ENCODE results near the gene SERPINA5.

DNA sequence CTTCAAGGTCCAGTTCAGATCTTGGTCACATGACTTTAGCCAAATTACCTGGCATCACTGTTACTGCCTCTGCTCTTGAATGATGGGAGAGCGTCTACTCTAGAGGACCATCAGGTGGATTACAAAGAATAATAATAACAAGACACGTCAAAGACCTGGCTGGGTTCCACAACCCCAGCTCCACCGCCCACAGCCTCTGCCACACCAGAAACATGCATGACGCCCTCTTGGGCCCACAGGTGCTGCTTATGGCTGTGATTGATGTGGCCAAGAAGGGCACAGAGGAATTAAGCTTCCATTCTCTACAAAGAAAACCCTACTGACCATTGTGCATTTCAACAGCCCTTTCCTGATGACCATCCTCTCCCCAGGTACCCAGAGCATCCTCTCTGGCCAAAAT lies 49.2 kb downstream of the SERPINA5 start:
- TF ChIP-seq ZNF384 (IDR thresholded peaks at IDR 0.05) (no peak), FOXA1 (IDR thresholded peaks at IDR 0.05) (no peak), L3MBTL2 (conservative IDR thresholded peaks at IDR 0.05) (no peak), ELF4 (IDR thresholded peaks at IDR 0.05) (no peak), SP1 (IDR thresholded peaks at IDR 0.05) (no peak), NFRKB (IDR thresholded peaks at IDR 0.05) (no peak), FOXM1 (IDR thresholded peaks at IDR 0.05; ENCODE audit: borderline replicate concordance) (no peak), BHLHE40 (IDR thresholded peaks at IDR 0.05; ENCODE audit: borderline replicate concordance) (no peak), CTBP1 (IDR thresholded peaks at IDR 0.05; ENCODE audit: borderline replicate concordance) (no peak), LEF1 (IDR thresholded peaks at IDR 0.05; ENCODE audit: borderline replicate concordance) (no peak)
- TF ChIP-seq, protein P1, sequence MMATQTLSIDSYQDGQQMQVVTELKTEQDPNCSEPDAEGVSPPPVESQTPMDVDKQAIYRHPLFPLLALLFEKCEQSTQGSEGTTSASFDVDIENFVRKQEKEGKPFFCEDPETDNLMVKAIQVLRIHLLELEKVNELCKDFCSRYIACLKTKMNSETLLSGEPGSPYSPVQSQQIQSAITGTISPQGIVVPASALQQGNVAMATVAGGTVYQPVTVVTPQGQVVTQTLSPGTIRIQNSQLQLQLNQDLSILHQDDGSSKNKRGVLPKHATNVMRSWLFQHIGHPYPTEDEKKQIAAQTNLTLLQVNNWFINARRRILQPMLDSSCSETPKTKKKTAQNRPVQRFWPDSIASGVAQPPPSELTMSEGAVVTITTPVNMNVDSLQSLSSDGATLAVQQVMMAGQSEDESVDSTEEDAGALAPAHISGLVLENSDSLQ (IDR thresholded peaks at IDR 0.05): no peak

All from HEK293T (cell line).